SIG-M5 (cell line): ENCODE data around the gene GCNT4.

Source experiments
- DNase-seq: peaks from one replicate; lab custom pipeline; 2025; lab: John Stamatoyannopoulos, UW

The GCNT4 gene

GRCh38 chr5:75017971-75018370, 34.4 kb downstream of the GCNT4 start:
- DNase-seq, result no peak

GRCh38 chr5:75016896-75017295, 35.5 kb downstream of the GCNT4 start:
- no peak for DNase-seq

GRCh38 chr5:75012748-75013147, 39.6 kb downstream of the GCNT4 start:
- no peak for DNase-seq

- no peak for DNase-seq
Observed at GRCh38 chr5:75010838-75011237, 41.5 kb downstream of the GCNT4 start.

- DNase-seq, result no peak
Observed at GRCh38 chr5:75009556-75010345, 42.6 kb downstream of the GCNT4 start.

- no peak for DNase-seq
Observed at GRCh38 chr5:75006865-75007822, 45.2 kb downstream of the GCNT4 start.

GRCh38 chr5:75005561-75005960, 46.8 kb downstream of the GCNT4 start:
- no peak for DNase-seq
